Neural crest cell (in vitro differentiated cells): ENCODE results near the gene UNC13A. TPM values are rescaled to one million over a fixed set of nuclear protein-coding genes. Genes with fewer than 3 reads are reported as not detected.

Experiments
- DNase-seq: peaks from one replicate; pipeline ENCODE4 v3.0.0; 2021; ENCODE audit warnings: low read depth, mixed read lengths, low spot score
- H3K27ac Mint-ChIP-seq: one replicate; pipeline ENCODE4 v1.8.0; 2021; ENCODE audit warnings: mild to moderate bottlenecking, mixed read lengths; ENCODE audit not compliant: unreplicated experiment
- H3K27me3 Mint-ChIP-seq: 2 replicates; pipeline ENCODE4 v1.8.0; 2021; ENCODE audit warnings: low read depth, mild to moderate bottlenecking, mixed read lengths
- H3K36me3 Mint-ChIP-seq: 2 replicates; pipeline ENCODE4 v1.8.0; 2021; ENCODE audit warnings: low read depth, mild to moderate bottlenecking, mixed read lengths
- H3K4me1 Mint-ChIP-seq: 2 replicates; pipeline ENCODE4 v1.8.0; 2021; ENCODE audit warnings: mixed read lengths
- H3K4me3 Mint-ChIP-seq: one replicate; pipeline ENCODE4 v1.8.0; 2021; ENCODE audit warnings: mild to moderate bottlenecking, mixed read lengths
- H3K9me3 Mint-ChIP-seq: 2 replicates; pipeline ENCODE4 v1.8.0; 2021; ENCODE audit warnings: mixed read lengths
- total RNA-seq: library from RNA; stranded (reverse); gene quantifications from 2 replicates; pipeline ENCODE4 v1.2.1, GENCODE V29; 2021
- TF ChIP-seq, protein P1 (sequence below): fragments of 200-600 bp; sonication (generic); conservative IDR thresholded peaks from 2 replicates; pipeline ENCODE4 v1.5.0; 2021; ENCODE audit warnings: antibody characterized with exemption, mild to moderate bottlenecking

UNC13A gene
- total RNA-seq, 1 donor from 2014 or later = 6.4 TPM

DNA sequence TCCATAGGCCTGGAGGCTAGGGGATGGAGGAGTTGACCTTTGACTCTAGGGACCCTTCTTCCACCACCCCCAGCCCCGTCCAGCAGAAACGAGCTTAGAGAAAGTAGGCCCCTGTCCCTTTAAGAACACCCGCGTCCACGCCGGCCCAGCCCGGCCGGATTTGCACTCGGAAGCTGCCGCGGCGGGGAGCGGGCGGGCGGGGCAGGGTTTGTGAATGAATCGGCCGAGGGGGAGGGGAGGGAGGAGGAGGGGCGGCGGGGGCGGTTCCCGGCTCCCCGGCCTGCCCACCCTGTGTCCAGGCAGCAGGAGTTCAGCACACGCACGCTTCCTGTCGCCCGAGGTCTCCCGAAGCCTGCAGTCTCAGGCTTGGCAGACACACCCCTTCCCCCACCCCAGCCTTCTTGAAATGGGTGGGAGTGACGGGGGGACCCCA is 1.5 kb downstream of the UNC13A start:
- TF ChIP-seq, protein P1, sequence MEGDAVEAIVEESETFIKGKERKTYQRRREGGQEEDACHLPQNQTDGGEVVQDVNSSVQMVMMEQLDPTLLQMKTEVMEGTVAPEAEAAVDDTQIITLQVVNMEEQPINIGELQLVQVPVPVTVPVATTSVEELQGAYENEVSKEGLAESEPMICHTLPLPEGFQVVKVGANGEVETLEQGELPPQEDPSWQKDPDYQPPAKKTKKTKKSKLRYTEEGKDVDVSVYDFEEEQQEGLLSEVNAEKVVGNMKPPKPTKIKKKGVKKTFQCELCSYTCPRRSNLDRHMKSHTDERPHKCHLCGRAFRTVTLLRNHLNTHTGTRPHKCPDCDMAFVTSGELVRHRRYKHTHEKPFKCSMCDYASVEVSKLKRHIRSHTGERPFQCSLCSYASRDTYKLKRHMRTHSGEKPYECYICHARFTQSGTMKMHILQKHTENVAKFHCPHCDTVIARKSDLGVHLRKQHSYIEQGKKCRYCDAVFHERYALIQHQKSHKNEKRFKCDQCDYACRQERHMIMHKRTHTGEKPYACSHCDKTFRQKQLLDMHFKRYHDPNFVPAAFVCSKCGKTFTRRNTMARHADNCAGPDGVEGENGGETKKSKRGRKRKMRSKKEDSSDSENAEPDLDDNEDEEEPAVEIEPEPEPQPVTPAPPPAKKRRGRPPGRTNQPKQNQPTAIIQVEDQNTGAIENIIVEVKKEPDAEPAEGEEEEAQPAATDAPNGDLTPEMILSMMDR = no peak
- peak overlapping the region; percentile 78 for H3K4me3 Mint-ChIP-seq
- peaks cover 64% of the 10 kb centered on the region for H3K27me3 Mint-ChIP-seq
- H3K4me1 Mint-ChIP-seq = peaks cover 12% of the 10 kb centered on the region
- no peaks in the 10 kb centered on the region for H3K9me3 Mint-ChIP-seq
- no peak overlapping the region for H3K27ac Mint-ChIP-seq
- peak; percentile 43 for DNase-seq
- H3K36me3 Mint-ChIP-seq = no peaks in the 10 kb centered on the region

DNA sequence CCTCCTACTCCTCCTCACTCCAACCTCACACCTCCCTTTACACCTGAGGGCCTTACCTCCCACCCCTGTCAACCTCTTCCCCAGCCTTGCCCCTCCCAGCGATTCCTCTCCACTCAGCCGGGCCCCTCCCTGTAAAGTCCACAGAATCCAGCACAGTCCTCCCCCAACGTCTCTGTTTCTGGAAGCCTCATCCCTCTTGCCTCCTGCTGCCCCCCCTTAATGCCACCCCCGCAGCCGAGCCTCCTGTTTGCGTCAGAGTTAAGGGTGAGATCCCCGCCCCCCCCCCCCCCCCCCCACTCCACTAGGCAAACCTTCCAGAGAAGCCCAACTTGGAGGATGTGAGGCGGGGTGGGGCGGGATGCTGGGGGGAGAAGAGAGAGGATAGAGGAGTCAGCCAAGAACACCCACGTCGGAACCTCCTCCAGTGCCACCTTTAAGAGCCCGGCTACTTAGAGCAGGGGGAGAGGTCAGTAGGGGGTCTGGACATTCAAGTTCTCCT is 2.1 kb downstream of the UNC13A start:
- no peaks in the 10 kb centered on the region for H3K9me3 Mint-ChIP-seq
- no peak overlapping the region for H3K27ac Mint-ChIP-seq
- peak overlapping the region; percentile 78 for H3K4me3 Mint-ChIP-seq

DNA sequence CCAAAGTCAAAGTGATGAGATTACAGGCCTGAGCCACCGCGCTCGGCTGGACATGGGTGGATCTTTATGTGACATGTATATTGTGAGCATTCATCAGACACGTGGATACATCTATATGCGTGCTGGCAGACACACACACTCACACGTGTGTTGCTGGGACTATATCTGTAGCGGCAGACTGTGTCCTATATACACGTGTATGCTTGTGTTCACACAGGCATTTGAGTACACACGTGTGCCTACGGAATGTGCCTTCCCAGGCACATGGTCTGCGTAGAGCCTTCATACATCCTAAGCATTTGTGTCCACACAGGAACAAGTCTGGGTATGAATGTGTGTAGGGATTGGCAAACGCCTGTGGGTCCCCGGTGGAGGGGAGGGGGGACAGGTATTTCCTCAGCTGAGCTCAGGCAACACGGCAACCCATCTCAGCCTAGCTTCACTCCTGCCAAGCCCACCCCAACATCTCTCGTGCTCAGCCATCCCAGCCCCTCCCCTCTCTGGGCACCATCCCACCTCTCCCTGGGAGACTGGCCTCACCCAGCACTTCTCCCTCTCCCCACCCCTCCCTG is 2.6 kb downstream of the UNC13A start:
- TF ChIP-seq, protein P1 = no peak
- DNase-seq = no peak
- H3K4me1 Mint-ChIP-seq = peaks cover 13% of the 10 kb centered on the region
- no peaks in the 10 kb centered on the region for H3K36me3 Mint-ChIP-seq
- no peak overlapping the region for H3K27ac Mint-ChIP-seq
- peaks cover 69% of the 10 kb centered on the region for H3K27me3 Mint-ChIP-seq
- peak overlapping the region; percentile 59 for H3K4me3 Mint-ChIP-seq
- H3K9me3 Mint-ChIP-seq = no peaks in the 10 kb centered on the region

More for the DNA sequence above, 2.1 kb downstream of the UNC13A start:
- peaks cover 69% of the 10 kb centered on the region for H3K27me3 Mint-ChIP-seq
- TF ChIP-seq, protein P1 = no peak
- DNase-seq = no peak
- peaks cover 12% of the 10 kb centered on the region for H3K4me1 Mint-ChIP-seq
- no peaks in the 10 kb centered on the region for H3K36me3 Mint-ChIP-seq

DNA sequence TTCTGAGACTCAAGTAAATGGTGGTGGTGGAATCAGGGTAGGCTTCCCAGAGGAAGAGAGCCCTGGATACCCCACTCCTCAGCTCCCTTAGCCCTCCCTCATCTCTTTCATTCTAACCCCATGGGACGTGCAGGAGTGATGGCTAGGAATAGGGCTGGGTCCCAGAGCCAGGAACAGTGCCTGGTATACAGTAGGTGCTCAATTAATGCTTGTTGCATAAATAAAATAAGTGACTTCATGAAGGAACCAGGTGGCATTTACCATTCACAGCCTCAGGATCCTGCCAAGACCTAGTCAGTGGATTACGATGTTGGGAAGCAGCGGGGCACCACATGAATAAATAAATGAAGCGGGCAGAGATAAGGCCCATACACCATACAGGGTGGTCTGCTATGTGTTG is 3.9 kb downstream of the UNC13A start:
- TF ChIP-seq, protein P1 = no peak
- peaks cover 23% of the 10 kb centered on the region for H3K4me1 Mint-ChIP-seq
- H3K9me3 Mint-ChIP-seq = no peaks in the 10 kb centered on the region
- peaks cover 77% of the 10 kb centered on the region for H3K27me3 Mint-ChIP-seq
- no peak overlapping the region for H3K4me3 Mint-ChIP-seq
- no peaks in the 10 kb centered on the region for H3K36me3 Mint-ChIP-seq
- peak overlapping the region; percentile 40 for H3K27ac Mint-ChIP-seq
- no peak for DNase-seq

DNA sequence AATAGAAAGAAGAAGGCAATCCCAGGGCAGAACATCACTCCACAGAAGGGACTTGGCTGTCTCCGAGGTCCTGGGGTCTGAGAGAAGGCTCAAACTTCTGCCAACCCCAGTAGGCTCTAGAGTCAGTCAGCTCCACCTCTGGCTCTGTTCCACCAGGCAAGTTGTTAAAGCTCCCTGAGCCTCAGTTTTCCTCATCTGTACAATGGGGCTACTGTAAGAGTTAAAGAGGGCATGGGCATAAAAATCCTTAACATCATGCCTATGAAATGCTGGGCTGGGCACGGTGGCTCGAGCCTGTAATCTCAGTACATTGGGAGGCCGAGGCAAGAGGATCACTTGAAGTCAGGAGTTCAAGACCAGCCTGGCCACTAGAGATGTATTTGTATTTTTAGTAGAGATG is 5.1 kb downstream of the UNC13A start:
- TF ChIP-seq, protein P1 = no peak
- no peak for DNase-seq
- H3K4me1 Mint-ChIP-seq = peaks cover 18% of the 10 kb centered on the region
- H3K36me3 Mint-ChIP-seq = no peaks in the 10 kb centered on the region
- peaks cover 77% of the 10 kb centered on the region for H3K27me3 Mint-ChIP-seq
- H3K9me3 Mint-ChIP-seq = no peaks in the 10 kb centered on the region
- no peak overlapping the region for H3K27ac Mint-ChIP-seq
- H3K4me3 Mint-ChIP-seq = no peak overlapping the region
